ENCODE data around the gene GID8.

DNA sequence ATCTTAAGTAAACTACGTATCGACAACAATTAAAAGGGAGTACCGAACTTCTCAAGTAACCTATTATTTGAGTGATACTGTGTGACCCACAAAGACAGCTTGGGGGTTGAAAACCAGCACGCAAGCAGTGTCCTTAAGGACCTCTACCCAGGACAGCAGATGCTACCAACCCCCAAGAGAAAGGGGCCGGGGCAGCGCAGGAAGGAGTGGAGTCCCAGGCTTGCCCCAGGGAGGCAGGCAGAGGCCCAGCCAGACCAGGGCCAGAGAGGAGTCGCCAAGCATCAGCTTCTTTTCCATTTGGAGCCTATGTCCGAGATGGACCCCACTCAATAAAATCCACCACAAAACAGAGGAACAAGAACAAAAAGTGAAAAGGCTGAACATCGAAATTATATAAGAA lies 23.5 kb upstream of the GID8 start:
- TF ChIP-seq EZH2phosphoT487 (IDR thresholded peaks at IDR 0.05; ENCODE audit: insufficient read depth, low read depth): no peak
- TF ChIP-seq EZH2 (IDR thresholded peaks at IDR 0.05; ENCODE audit: insufficient read depth, poor library complexity, severe bottlenecking): no peak

Measured in GM23248 (cell line).